ENCODE data around the gene PPP6R1.
"Not testable (repeated sequence)": the region's sequence is repeated elsewhere in the genome, so short reads cannot be mapped to it uniquely, and the experiment has no call there.

PPP6R1 gene

GRCh38 chr19:55241935-55242464, 16.8 kb downstream of the PPP6R1 start:
- DNase-seq = no peak

GRCh38 chr19:55241143-55241934, 17.5 kb downstream of the PPP6R1 start:
- no peak for DNase-seq

GRCh38 chr19:55240713-55241020, 18.1 kb downstream of the PPP6R1 start:
- no peak for DNase-seq

DNA sequence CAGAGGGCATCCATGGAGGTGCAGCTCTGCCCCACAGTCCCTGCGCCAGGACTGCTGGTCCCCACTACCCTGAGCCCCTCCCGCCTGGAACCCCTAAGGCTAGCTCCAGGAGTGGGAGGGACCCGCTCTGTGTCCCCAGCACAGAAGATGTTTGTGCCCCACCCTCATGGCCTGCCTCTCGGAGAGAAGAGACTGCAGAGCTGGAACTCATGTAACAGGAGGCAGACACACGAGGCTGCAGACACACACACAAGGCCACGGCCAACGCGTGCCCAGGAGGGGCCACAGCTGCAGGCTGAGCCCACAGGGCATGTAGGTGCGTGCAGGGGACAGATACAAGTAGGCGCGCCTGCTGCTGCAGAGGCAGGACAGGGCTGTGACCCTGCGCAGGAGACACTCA, 19.8 kb downstream of the PPP6R1 start:
- no peak for DNase-seq

GRCh38 chr19:55238030-55238429, 20.8 kb downstream of the PPP6R1 start:
- no peak for DNase-seq

DNA sequence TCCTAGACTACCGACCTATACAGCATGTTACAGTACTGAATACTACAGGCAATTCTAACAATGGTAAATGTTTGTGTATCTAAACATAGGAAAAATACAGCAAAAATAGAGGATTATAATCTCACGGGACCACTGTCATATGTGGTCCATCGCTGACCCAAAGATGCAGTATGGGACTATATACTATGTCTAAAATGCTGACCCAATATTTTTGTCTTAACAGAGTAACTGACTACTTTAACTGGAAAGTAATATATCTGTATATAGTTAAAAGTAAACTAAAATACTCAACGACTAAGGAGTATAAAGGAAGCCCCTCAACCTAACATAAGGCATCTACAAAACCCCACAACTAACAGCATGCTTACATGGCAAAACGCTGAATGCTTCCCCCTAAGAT, 25.8 kb downstream of the PPP6R1 start:
- no peak for DNase-seq

DNA sequence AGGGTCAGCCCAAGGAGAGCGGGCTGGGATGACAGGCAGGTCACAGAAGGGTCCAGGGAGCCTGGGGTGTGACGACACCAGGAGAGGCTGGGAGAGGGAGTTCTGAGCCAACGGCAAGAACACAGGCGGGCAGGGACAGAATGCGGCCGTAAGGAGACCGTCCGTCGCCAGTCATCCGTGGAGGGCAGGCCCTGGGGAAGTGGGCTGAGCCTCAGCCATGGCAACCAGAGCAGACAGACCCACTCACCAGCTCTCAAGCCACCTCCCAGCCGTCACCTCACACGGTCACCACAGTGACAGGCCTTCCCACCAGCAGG, 26.6 kb downstream of the PPP6R1 start:
- no peak for DNase-seq

GRCh38 chr19:55231391-55232285, 27.2 kb downstream of the PPP6R1 start:
- DNase-seq = no peak

DNA sequence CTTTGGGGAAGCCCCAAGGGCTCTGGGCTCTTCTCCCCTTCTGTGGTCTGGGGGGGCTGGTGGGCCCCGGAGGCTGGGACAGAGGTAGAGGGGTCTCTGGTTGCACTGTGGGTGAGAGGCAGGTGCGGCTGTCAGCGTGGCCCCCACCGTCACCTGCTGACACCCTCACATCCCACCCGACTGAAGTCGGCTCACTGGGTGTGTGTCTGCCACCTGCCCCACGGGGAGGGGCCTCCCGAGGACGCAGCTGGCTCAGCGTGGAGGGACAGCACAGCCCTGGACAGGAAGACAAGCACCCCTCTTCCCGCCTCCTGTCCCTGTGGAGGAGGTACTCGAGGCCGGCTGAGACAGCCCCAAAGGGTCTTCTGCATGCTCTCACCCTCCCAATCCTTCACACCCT, 28.0 kb downstream of the PPP6R1 start:
- no peak for DNase-seq

GRCh38 chr19:55230329-55230728, 28.5 kb downstream of the PPP6R1 start:
- no peak for DNase-seq

- DNase-seq = no peak
These were observed 29.0 kb downstream of the PPP6R1 start for GRCh38 chr19:55229789-55230182.

GRCh38 chr19:55229145-55229788, 29.6 kb downstream of the PPP6R1 start:
- DNase-seq = no peak

GRCh38 chr19:55228403-55229031, 30.3 kb downstream of the PPP6R1 start, which contains the start of gene TMEM86B:
TSS of gene TMEM86B (minus strand) at chr19:55228763. CDS start at chr19:55228741, 22 bp downstream.
- DNase-seq = no peak

GRCh38 chr19:55228015-55228391, 30.8 kb downstream of the PPP6R1 start:
- no peak for DNase-seq

DNA sequence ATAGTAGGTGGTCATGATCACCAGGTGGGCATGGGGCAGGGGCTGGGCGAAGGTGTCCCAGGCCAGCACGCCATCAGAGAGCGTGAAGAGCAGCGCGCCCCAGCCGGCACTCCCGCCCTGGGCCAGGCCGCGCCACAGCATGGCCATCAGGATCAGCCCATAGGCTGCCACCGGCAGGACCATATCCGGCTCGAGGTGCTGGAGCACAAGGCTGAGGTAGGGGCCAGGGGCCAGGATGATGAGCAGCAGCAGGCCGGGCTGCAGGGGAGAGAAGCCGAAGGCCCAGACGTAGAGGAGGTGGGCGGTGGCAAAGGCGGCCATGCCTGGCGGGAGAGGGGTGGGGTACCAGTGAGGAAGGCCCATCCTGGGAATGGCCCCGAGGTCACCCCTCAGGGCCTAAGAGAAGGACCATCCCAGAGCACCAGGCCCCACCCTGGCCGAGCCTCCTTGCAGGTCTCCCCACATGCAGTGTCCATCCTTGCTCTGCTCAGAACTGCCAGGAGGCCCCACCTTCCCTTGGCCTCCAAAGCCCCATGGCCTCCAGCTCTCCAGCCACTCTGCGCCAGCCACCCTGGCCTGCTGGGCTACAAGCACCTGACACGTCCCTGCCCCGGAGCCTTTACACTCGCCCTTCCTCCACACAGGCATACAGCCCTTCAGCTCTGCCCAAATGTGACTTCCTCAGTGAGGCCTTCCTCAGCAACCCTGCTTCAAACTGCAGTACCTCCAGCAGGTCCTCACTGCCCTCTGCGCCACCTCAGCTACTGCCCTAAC, 31.4 kb downstream of the PPP6R1 start:
- DNase-seq = no peak

DNA sequence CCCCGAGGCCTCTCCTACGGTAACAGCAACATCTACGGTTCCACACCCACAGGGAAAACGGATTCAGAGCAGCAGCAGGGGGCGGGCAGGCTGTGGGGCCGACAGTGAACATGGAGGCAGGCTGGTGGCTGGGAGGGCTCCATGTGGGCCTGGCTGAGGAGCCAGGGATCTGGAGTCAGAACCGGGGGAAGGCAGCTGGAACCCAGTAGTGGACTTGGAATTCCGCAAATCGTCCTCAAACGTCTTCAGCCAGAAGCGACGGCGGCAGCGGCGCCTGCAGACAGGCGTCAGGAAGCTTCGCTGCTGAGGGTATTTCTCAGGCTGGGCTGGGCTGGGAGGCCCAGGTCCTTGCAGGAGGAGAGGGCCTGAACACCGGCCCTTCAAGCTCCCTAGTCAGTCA, 32.0 kb downstream of the PPP6R1 start:
- no peak for DNase-seq

DNA sequence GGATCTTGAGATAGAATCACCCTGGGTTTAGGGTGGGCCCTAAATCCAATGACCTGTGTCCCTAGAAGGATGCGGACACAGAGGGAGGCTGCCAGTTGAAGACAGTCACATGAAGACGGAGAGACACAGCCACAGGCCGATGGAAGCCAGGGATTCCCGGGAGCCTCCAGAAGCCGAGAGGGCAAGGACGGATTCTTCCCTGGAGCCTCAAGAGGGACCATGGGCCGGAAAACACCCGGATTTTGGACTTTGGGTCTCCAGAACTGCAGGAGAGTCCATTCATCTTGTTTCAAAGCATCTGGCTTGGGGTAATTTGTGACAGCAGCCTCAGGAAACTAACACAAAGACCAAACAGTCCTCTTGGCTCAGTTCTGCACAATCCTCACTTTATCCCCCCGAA, 32.5 kb downstream of the PPP6R1 start:
- no peak for DNase-seq

DNA sequence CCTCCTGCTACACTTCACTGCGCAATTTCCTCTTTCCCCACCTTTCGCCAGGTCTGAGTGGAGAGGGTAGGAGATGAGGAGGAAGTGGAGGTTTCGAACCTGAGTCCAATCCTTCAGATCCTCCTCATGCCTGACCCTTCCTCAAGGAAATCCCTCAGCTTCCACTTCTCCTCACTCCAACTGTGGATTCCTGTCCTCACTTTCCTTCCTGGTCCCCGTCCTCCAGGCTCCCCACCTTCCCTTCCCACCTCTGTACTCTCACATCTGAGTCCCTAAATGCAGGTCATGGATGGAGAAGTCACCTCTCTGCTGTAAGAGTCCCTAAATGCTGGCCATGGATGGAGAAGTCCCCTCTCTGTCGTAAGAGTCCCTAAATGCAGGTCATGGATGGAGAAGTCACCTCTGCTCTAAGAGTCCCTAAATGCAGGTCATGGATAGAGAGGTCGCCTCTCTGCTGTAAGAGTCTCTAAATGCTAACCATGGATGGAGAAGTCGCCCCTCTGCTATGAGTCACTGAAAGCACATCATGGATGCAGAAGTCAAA, 33.3 kb downstream of the PPP6R1 start:
- no peak for DNase-seq

GRCh38 chr19:55224679-55225414, 34.0 kb downstream of the PPP6R1 start:
- not testable (repeated sequence) for DNase-seq

DNA sequence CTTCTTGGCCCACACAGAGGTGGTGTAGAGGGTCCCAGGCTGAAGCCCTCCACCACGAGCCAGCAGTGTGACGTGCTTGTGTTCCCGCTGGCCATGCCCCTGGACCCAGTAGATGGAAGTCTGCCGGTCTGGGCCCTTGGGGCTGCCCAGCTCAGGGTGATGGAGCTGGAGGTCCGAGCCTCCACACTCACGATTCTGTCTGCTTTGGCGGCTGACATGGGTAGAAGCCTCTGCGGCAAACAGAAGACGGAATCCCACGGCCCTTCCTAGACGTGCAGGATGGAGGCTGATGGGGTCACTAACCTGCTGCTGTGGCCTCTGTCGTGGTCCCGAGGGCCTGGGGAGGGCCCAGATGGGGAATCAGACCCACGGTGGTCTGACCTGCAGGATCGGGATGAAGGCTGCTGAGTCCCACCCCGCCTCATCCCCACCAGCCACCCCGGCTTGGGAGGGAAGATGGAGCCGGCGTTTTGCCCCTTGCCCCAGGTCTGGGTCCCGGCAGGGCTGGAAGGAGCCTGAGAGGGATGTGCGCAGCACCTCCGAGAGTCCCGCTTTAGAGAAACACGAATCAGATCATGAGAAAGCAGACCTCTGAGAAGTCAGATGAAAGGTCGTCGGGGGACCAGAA, 34.7 kb downstream of the PPP6R1 start:
- DNase-seq = no peak
